SU-DHL-6 (cell line): Measurements from ENCODE around the gene SMYD1.

Experiments
- CTCF ChIP-seq: fragments of 200-600 bp; sonication (generic); IDR thresholded peaks from one replicate; pipeline ENCODE4 v1.5.1; 2017; ENCODE audit warnings: antibody characterized with exemption, mild to moderate bottlenecking, low read length, moderate library complexity; ENCODE audit not compliant: insufficient read depth, poor library complexity, severe bottlenecking
- EZH2phosphoT487 ChIP-seq: fragments of 200-600 bp; sonication (generic), shearing (Covaris generic); conservative IDR thresholded peaks from 2 replicates; pipeline ENCODE4 v1.6.1; 2018; ENCODE audit warnings: mild to moderate bottlenecking, antibody characterized with exemption, low read length, moderate library complexity, mixed read lengths

- TF ChIP-seq EZH2phosphoT487 (no peak), CTCF (no peak)
Observed at GRCh38 chr2:88085602-88086001, 18.0 kb downstream of the SMYD1 start.
